DMS53 (cell line): ENCODE measurements around the gene CCDC154.
A peak's percentile ranks its signal among the peaks of the same experiment; 100 is the strongest.
"Not testable (repeated sequence)": the region's sequence is repeated elsewhere in the genome, so short reads cannot be mapped to it uniquely, and the experiment has no call there.

ENCODE experiments used
- DNase-seq: peaks from one replicate; lab custom pipeline; 2025; lab: John Stamatoyannopoulos, UW

Gene CCDC154

GRCh38 chr16:1472974-1473373, 28.6 kb upstream of the CCDC154 start:
- no peak for DNase-seq

- DNase-seq = no peak
Observed at GRCh38 chr16:1471569-1472194, 27.3 kb upstream of the CCDC154 start.

GRCh38 chr16:1470481-1471251, 26.3 kb upstream of the CCDC154 start:
- DNase-seq = no peak

- no peak for DNase-seq
Observed at GRCh38 chr16:1469693-1470201, 25.4 kb upstream of the CCDC154 start.

GRCh38 chr16:1469141-1469540, 24.8 kb upstream of the CCDC154 start:
- DNase-seq = not testable (repeated sequence)

GRCh38 chr16:1468426-1468810, 24.1 kb upstream of the CCDC154 start:
- DNase-seq = no peak

GRCh38 chr16:1466968-1467521, 22.7 kb upstream of the CCDC154 start:
- DNase-seq = peak; percentile 48

- no peak for DNase-seq
Observed at GRCh38 chr16:1466054-1466453, 21.7 kb upstream of the CCDC154 start.

- no peak for DNase-seq
Observed at GRCh38 chr16:1465567-1465915, 21.2 kb upstream of the CCDC154 start.

- no peak for DNase-seq
Observed at GRCh38 chr16:1464894-1465566, 20.7 kb upstream of the CCDC154 start.

- no peak for DNase-seq
Observed at GRCh38 chr16:1464196-1464893, 20.0 kb upstream of the CCDC154 start.

- no peak for DNase-seq
Observed at GRCh38 chr16:1461146-1461545, 16.8 kb upstream of the CCDC154 start.

GRCh38 chr16:1460602-1461138, 16.3 kb upstream of the CCDC154 start:
- no peak for DNase-seq

GRCh38 chr16:1459967-1460366, 15.6 kb upstream of the CCDC154 start:
- no peak for DNase-seq

- DNase-seq = no peak
Observed at GRCh38 chr16:1458977-1459341, 14.6 kb upstream of the CCDC154 start.

- no peak for DNase-seq
Observed at GRCh38 chr16:1458336-1458976, 14.1 kb upstream of the CCDC154 start.

- DNase-seq = no peak
Observed at GRCh38 chr16:1457489-1458245, 13.3 kb upstream of the CCDC154 start.

- no peak for DNase-seq
Observed at GRCh38 chr16:1456951-1457350, 12.6 kb upstream of the CCDC154 start.

- no peak for DNase-seq
Observed at GRCh38 chr16:1455190-1456171, 11.1 kb upstream of the CCDC154 start.
